Measurements from ENCODE around the gene VWF. TPM values are rescaled to one million over a fixed set of nuclear protein-coding genes. Genes with fewer than 3 reads are reported as not detected.

The VWF gene
- total and polyA plus RNA-seq, 10 of the 15 experiments (the other 5 are each of a cell fraction or from before 2014, with no cell fraction given): 0.08 to 0.23 TPM; not detected in 8

DNA sequence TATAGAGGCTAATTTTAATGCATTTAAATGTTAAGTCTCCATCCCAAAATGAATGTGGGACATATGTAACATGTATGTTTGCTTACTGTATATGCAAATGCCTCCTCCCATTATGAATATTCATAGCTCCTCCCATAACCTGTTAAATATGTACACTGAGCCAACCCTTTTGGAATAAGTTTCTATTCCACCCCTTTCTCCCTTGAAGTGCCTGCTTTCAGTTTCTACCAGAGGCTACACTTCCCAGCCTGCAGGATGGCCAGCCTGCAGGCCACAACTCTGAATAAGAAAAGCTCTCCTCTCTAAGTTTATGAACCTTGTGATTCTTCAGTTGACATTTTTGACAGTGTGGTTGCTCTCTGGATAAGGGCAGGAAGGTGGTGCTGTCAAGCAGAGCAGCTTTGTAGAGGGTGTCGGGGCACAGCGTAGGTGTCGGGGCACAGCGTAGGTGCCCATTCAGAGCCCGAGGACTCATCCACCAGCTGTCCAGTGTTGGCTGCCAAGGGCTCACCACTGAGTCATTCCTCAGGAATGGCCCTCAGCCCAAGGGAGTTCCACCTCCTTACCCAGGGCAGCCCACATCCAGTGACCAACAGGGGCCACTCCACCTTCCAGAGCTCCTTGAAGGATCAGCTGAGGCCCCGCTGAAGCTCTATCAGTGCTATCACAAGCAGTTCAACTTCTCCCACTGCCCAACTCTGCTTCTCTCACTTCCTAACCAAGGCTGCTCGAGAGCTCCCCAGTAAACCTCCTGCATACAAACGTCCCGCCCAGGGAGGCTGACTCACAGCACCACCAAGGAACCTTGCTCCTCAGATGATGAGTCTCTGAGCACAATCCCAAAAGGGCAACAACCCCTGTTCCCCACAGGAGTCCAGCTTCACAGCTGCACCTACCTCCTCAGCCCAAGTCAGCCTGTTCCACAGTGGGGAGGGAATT, 31.4 kb downstream of the VWF start:
- no peaks in the 10 kb centered on the region for H3K79me2 ChIP-seq (ENCODE audit: control insufficient read depth, insufficient read depth, low read length)
- no peaks in the 10 kb centered on the region for H4K20me1 ChIP-seq (ENCODE audit: control insufficient read depth, insufficient read depth)
- TF ChIP-seq TCF12 (IDR thresholded peaks at IDR 0.05; ENCODE audit: low read depth, low read length): no peak
- H3K36me3 ChIP-seq (ENCODE audit: control insufficient read depth in 2 of 2, insufficient read depth in 2 of 2, low read length in 1 of 2): no peaks in the 10 kb centered on the region
- intact Hi-C loops (cut with micrococcal nuclease; ENCODE audit: unreplicated experiment) (no loop called here), in situ Hi-C loops (cut with MboI) (no loop called here)
- H2AFZ ChIP-seq (ENCODE audit: control insufficient read depth, low read depth, low read length): no peak overlapping the region
- FAIRE-seq (no peak), ATAC-seq (no peak), DNase-seq (ENCODE audit: low read depth, low spot score) (no peak)
- H3K4me1 ChIP-seq (ENCODE audit: control insufficient read depth, insufficient read depth, low read length): no peaks in the 10 kb centered on the region
- WGBS (ENCODE audit: insufficient coverage, insufficient replicate concordance, low lambda C conversion rate, missing lambda C conversion rate): 50% methylated on average over 9 of the region's 9 CpGs
- H3K4me3 ChIP-seq: no peak overlapping the region
- H3K9me3 ChIP-seq (replicated peaks; ENCODE audit: control insufficient read depth, insufficient read depth, low read length): no peaks in the 10 kb centered on the region
- no peak overlapping the region for H3K9ac ChIP-seq (ENCODE audit: control insufficient read depth, insufficient read depth, low read length)
- CTCF ChIA-PET: interaction anchor here (0.6 to 0.8 kb wide), 2 partner anchors 76 to 104 kb away, joined by 3 read pairs; no protein-coding TSS in a partner anchor
- no TSS peak for BruUV-seq (replicated peaks)
- no peak overlapping the region for H3K4me2 ChIP-seq (ENCODE audit: control insufficient read depth, insufficient read depth)
- SMC1A ChIA-PET (ENCODE audit: uncharacterized antibody, unreplicated experiment): interaction anchor here (0.8 kb wide), 1 partner anchor 442 kb away, joined by 3 read pairs; no protein-coding TSS in a partner anchor
- RAD21 ChIA-PET (ENCODE audit: unreplicated experiment): no interaction called here
- H3K27me3 ChIP-seq (replicated peaks in 1 of 2; ENCODE audit: control insufficient read depth in 2 of 2, insufficient read depth in 2 of 2, low read length in 1 of 2): peaks cover 0 to 5% of the 10 kb centered on the region in 2 experiments; a peak in 3 of 4 replicates
- H3K27ac ChIP-seq (ENCODE audit: control insufficient read depth, insufficient read depth): no peak overlapping the region
- POLR2A ChIA-PET: no interaction called here

- Histone ChIP-seq H3K4me2 (ENCODE audit: control insufficient read depth, insufficient read depth) (no peak overlapping the region), H3K27me3 (replicated peaks in 1 of 2; ENCODE audit: control insufficient read depth in 2 of 2, insufficient read depth in 2 of 2, low read length in 1 of 2) (peaks cover 0 to 5% of the 10 kb centered on the region in 2 experiments; a peak in 2 of 4 replicates), H3K36me3 (ENCODE audit: control insufficient read depth in 2 of 2, insufficient read depth in 2 of 2, low read length in 1 of 2) (no peaks in the 10 kb centered on the region), H3K4me3 (no peak overlapping the region), H3K79me2 (ENCODE audit: control insufficient read depth, insufficient read depth, low read length) (no peaks in the 10 kb centered on the region), H3K4me1 (ENCODE audit: control insufficient read depth, insufficient read depth, low read length) (no peaks in the 10 kb centered on the region), H4K20me1 (ENCODE audit: control insufficient read depth, insufficient read depth) (no peaks in the 10 kb centered on the region), H3K27ac (ENCODE audit: control insufficient read depth, insufficient read depth) (no peak overlapping the region), H2AFZ (ENCODE audit: control insufficient read depth, low read depth, low read length) (no peak overlapping the region), H3K9ac (ENCODE audit: control insufficient read depth, insufficient read depth, low read length) (no peak overlapping the region), H3K9me3 (replicated peaks; ENCODE audit: control insufficient read depth, insufficient read depth, low read length) (no peaks in the 10 kb centered on the region)
- DNase-seq (ENCODE audit: low read depth, low spot score): no peak
- TF ChIP-seq HSF1 (IDR thresholded peaks at IDR 0.05; ENCODE audit: low read depth, low read length): no peak
- no peak for TF ChIP-seq SMC3 (IDR thresholded peaks at IDR 0.05; ENCODE audit: borderline replicate concordance, low read length)
- TF ChIP-seq ZNF217 (IDR thresholded peaks at IDR 0.05): no peak
- no peak for TF ChIP-seq SUZ12 (IDR thresholded peaks at IDR 0.05; ENCODE audit: unreplicated experiment)
- TF ChIP-seq STAT1 (conservative IDR thresholded peaks at IDR 0.05): no peak
- TF ChIP-seq TAF1 (IDR thresholded peaks at IDR 0.05; ENCODE audit: borderline replicate concordance, low read depth, low read length): no peak
- no peak for TF ChIP-seq PAX8 (IDR thresholded peaks at IDR 0.05)
- TF ChIP-seq SMAD5 (IDR thresholded peaks at IDR 0.05; ENCODE audit: low read depth): no peak
- ChIA-PET SMC1A (ENCODE audit: uncharacterized antibody, unreplicated experiment) (no interaction called here), RAD21 (ENCODE audit: unreplicated experiment) (no interaction called here), CTCF (no interaction called here), POLR2A (no interaction called here)
- intact Hi-C loops (cut with micrococcal nuclease; ENCODE audit: unreplicated experiment) (no loop called here), in situ Hi-C loops (cut with MboI) (no loop called here)
- ATAC-seq: no peak
- WGBS (ENCODE audit: insufficient coverage, insufficient replicate concordance, low lambda C conversion rate, missing lambda C conversion rate): 57% methylated on average over 14 of the region's 14 CpGs
- no peak for FAIRE-seq
- no TSS peak for BruUV-seq (replicated peaks)
Observed at GRCh38 chr12:6091786-6092566, 32.5 kb downstream of the VWF start.
